ENCODE measurements around the gene UQCC3. TPM values are rescaled to one million over a fixed set of nuclear protein-coding genes. Genes with fewer than 3 reads are reported as not detected.

Gene UQCC3
- total and polyA plus RNA-seq, 3 donors from 2014 or later, result 4.2 to 8.1 (median 8.0) TPM

- H3K36me3 ChIP-seq (ENCODE audit: low read depth, missing control alignments), result no peaks in the 10 kb centered on the region
- no peak for DNase-seq
- 52 to 56% methylated on average over 15 of the region's 15 CpGs for WGBS, 2 donors
- peaks cover 21% of the 10 kb centered on the region for H3K4me1 ChIP-seq
- H3K9me3 ChIP-seq, result no peaks in the 10 kb centered on the region
- intact Hi-C loops (cut with DNase I; ENCODE audit: low total_unique reads), result loop anchor here (10.0 kb wide), 1 partner anchor 283 kb away; no protein-coding TSS in a partner anchor
- TF ChIP-seq POLR2A (IDR thresholded peaks at IDR 0.05) (no peak), CTCF (IDR thresholded peaks at IDR 0.05) (no peak)
- H3K27ac ChIP-seq, result peak overlapping the region in 1 of 2 donors; percentile 74
- peak overlapping the region; percentile 74 to 94 for H3K4me3 ChIP-seq
- no peaks in the 10 kb centered on the region for H3K27me3 ChIP-seq
Observed at GRCh38 chr11:62677714-62678113, 6.2 kb downstream of the UQCC3 start.

- 0 to 4% methylated on average over 9 to 14 of the region's 16 CpGs for whole genome bisulfite sequencing, 2 donors
- H3K4me1 ChIP-seq, result peaks cover 20% of the 10 kb centered on the region
- no peaks in the 10 kb centered on the region for H3K36me3 ChIP-seq (ENCODE audit: low read depth, missing control alignments)
Observed at GRCh38 chr11:62678433-62678769, 6.9 kb downstream of the UQCC3 start.

GRCh38 chr11:62678770-62679696, 7.6 kb downstream of the UQCC3 start, which contains the start of gene UBXN1:
UBXN1 (minus strand) TSS chr11:62679073; CDS start chr11:62678923, 150 bp downstream.
- Histone ChIP-seq H3K27ac (peak within 1 kb of the TSS; percentile 74 to 87), H3K4me3 (peak within 1 kb of the TSS; percentile 74 to 94), H3K9me3 (no peaks in the 10 kb centered on the region), H3K4me1 (peaks cover 20% of the 10 kb centered on the region), H3K27me3 (no peaks in the 10 kb centered on the region), H3K36me3 (ENCODE audit: low read depth, missing control alignments) (no peaks in the 10 kb centered on the region)
- 2 to 3% methylated on average over 44 to 53 of the region's 55 CpGs for WGBS, 2 donors
- DNase-seq, result peak; percentile 95
- intact Hi-C loops (cut with DNase I; ENCODE audit: low total_unique reads), result loop anchor here (10.0 kb wide), 1 partner anchor 284 kb away; no protein-coding TSS in a partner anchor
- TF ChIP-seq POLR2A (IDR thresholded peaks at IDR 0.05), result no peak
- peak in 1 of 3 experiments; percentile 44 for TF ChIP-seq CTCF (IDR thresholded peaks at IDR 0.05)

More at GRCh38 chr11:62678433-62678769, 6.9 kb downstream of the UQCC3 start:
- intact Hi-C loops (cut with DNase I; ENCODE audit: low total_unique reads), result loop anchor here (10.0 kb wide), 1 partner anchor 284 kb away; no protein-coding TSS in a partner anchor
- DNase-seq, result no peak
- H3K27ac ChIP-seq, result peak overlapping the region; percentile 74 to 87
- H3K4me3 ChIP-seq, result peak overlapping the region; percentile 74 to 94
- H3K9me3 ChIP-seq, result no peaks in the 10 kb centered on the region
- no peaks in the 10 kb centered on the region for H3K27me3 ChIP-seq
- TF ChIP-seq POLR2A (IDR thresholded peaks at IDR 0.05), result no peak
- TF ChIP-seq CTCF (IDR thresholded peaks at IDR 0.05), result no peak

- peaks cover 20% of the 10 kb centered on the region for H3K4me1 ChIP-seq
- intact Hi-C loops (cut with DNase I; ENCODE audit: low total_unique reads), result no loop called here
- 60 to 64% methylated on average over 4 of the region's 4 CpGs for WGBS, 2 donors
- H3K27me3 ChIP-seq, result no peaks in the 10 kb centered on the region
- no peaks in the 10 kb centered on the region for H3K36me3 ChIP-seq (ENCODE audit: low read depth, missing control alignments)
- DNase-seq, result peak; percentile 78
- no peaks in the 10 kb centered on the region for H3K9me3 ChIP-seq
- H3K27ac ChIP-seq, result peak overlapping the region in 1 of 2 donors; percentile 25
- H3K4me3 ChIP-seq, result no peak overlapping the region
- TF ChIP-seq CTCF (IDR thresholded peaks at IDR 0.05) (peak; percentile 58 to 67 (median 65)), POLR2A (IDR thresholded peaks at IDR 0.05) (no peak)
Observed at GRCh38 chr11:62680825-62681240, 9.4 kb downstream of the UQCC3 start.

Data from testis (tissue), 3 donors.